B cell (primary cell): ENCODE data around the gene TSPO2.

Source experiments
- CTCF ChIP-seq: fragments of 200-600 bp; IDR thresholded peaks from one replicate; pipeline ENCODE4 v1.8.0; 2022; ENCODE audit warnings: antibody characterized with exemption, mild to moderate bottlenecking
- EZH2 ChIP-seq: IDR thresholded peaks from 2 replicates; pipeline ENCODE4 v1.6.1; 2012; ENCODE audit warnings: borderline replicate concordance, low read depth, mild to moderate bottlenecking, moderate library complexity, low read length; ENCODE audit not compliant: insufficient read depth, poor library complexity, severe bottlenecking

- no peak for TF ChIP-seq CTCF
- no peak for TF ChIP-seq EZH2
These were observed 46.2 kb downstream of the TSPO2 start for GRCh38 chr6:41088451-41088850.
